Mammary epithelial cell (primary cell): ENCODE measurements around the gene LIMK2.

Source experiments
- CTCF ChIP-seq, 2 donors: IDR thresholded peaks in 1 of 2; conservative IDR thresholded peaks in 1 of 2; 2 replicates each; pipeline ENCODE4 v1.5.1; 2011 to 2012; ENCODE audit warnings: inconsistent platforms in 2 of 2, low read length in 2 of 2, mild to moderate bottlenecking in 2 of 2, control low read depth in 1 of 2, low read depth in 1 of 2; ENCODE audit not compliant: insufficient read depth in 1 of 2; ENCODE audit errors: extremely low read depth in 1 of 2
- EZH2 ChIP-seq: IDR thresholded peaks from 2 replicates; pipeline ENCODE4 v1.6.1; 2012; ENCODE audit warnings: low read length, inconsistent platforms, borderline replicate concordance

- TF ChIP-seq CTCF (conservative IDR thresholded peaks at IDR 0.05 in 1 of 2, IDR thresholded peaks at IDR 0.05 in 1 of 2; ENCODE audit: extremely low read depth in 1 of 2, insufficient read depth in 1 of 2, low read depth in 1 of 2, low read length in 2 of 2) (peak; percentile 9 to 11), EZH2 (no peak)
These were observed 12.9 kb upstream of the LIMK2 start for GRCh38 chr22:31199187-31199586.
